ENCODE data around the gene CX3CL1. TPM values are rescaled to one million over a fixed set of nuclear protein-coding genes. Genes with fewer than 3 reads are reported as not detected.

Gene CX3CL1
- total and polyA plus RNA-seq, 7 donors, result 3.3 to 13.5 (median 6.2) TPM

- no peaks in the 10 kb centered on the region for H3K36me3 ChIP-seq (ENCODE audit: insufficient read depth in 1 of 2, low read depth in 1 of 2)
- intact Hi-C loops (cut with DNase I), result no loop called here
- WGBS, 3 donors, result 91 to 93% (median 92%) methylated on average over 3 of the region's 3 CpGs
- H3K4me3 ChIP-seq, result no peak overlapping the region
- TF ChIP-seq, protein P1, sequence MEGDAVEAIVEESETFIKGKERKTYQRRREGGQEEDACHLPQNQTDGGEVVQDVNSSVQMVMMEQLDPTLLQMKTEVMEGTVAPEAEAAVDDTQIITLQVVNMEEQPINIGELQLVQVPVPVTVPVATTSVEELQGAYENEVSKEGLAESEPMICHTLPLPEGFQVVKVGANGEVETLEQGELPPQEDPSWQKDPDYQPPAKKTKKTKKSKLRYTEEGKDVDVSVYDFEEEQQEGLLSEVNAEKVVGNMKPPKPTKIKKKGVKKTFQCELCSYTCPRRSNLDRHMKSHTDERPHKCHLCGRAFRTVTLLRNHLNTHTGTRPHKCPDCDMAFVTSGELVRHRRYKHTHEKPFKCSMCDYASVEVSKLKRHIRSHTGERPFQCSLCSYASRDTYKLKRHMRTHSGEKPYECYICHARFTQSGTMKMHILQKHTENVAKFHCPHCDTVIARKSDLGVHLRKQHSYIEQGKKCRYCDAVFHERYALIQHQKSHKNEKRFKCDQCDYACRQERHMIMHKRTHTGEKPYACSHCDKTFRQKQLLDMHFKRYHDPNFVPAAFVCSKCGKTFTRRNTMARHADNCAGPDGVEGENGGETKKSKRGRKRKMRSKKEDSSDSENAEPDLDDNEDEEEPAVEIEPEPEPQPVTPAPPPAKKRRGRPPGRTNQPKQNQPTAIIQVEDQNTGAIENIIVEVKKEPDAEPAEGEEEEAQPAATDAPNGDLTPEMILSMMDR (IDR thresholded peaks at IDR 0.05), result no peak
- H3K27me3 ChIP-seq (ENCODE audit: insufficient read depth in 3 of 3, low read length in 2 of 3), result no peaks in the 10 kb centered on the region
- H3K27ac ChIP-seq, result no peak overlapping the region
- no peaks in the 10 kb centered on the region for H3K4me1 ChIP-seq
- ATAC-seq, result no peak
- no peak for DNase-seq
- H3K9me3 ChIP-seq, result no peaks in the 10 kb centered on the region
These were observed 16.8 kb downstream of the CX3CL1 start for GRCh38 chr16:57389087-57389468.

GRCh38 chr16:57390636-57391295, 18.5 kb downstream of the CX3CL1 start:
- Histone ChIP-seq H3K4me1 (no peaks in the 10 kb centered on the region), H3K27ac (no peak overlapping the region), H3K9me3 (no peaks in the 10 kb centered on the region), H3K36me3 (ENCODE audit: insufficient read depth in 1 of 2, low read depth in 1 of 2) (no peaks in the 10 kb centered on the region), H3K27me3 (ENCODE audit: insufficient read depth in 3 of 3, low read length in 2 of 3) (no peaks in the 10 kb centered on the region), H3K4me3 (no peak overlapping the region)
- TF ChIP-seq, protein P1 (IDR thresholded peaks at IDR 0.05), result no peak
- 50 to 55% (median 54%) methylated on average over 5 of the region's 5 CpGs for WGBS, 3 donors
- no peak for DNase-seq
- intact Hi-C loops (cut with DNase I), result no loop called here
- ATAC-seq, result no peak

- no peaks in the 10 kb centered on the region for H3K9me3 ChIP-seq
- ATAC-seq, result no peak
- H3K4me3 ChIP-seq, result no peak overlapping the region
- H3K4me1 ChIP-seq, result no peaks in the 10 kb centered on the region
- H3K36me3 ChIP-seq (ENCODE audit: insufficient read depth in 1 of 2, low read depth in 1 of 2), result no peaks in the 10 kb centered on the region
- TF ChIP-seq, protein P1 (IDR thresholded peaks at IDR 0.05), result no peak
- intact Hi-C loops (cut with DNase I), result no loop called here
- WGBS, 3 donors, result 62 to 70% (median 65%) methylated on average over 4 of the region's 4 CpGs
- H3K27me3 ChIP-seq (ENCODE audit: insufficient read depth in 3 of 3, low read length in 2 of 3), result no peaks in the 10 kb centered on the region
- DNase-seq, result no peak
- H3K27ac ChIP-seq, result no peak overlapping the region
These were observed 19.0 kb downstream of the CX3CL1 start for GRCh38 chr16:57391300-57391699.

- DNase-seq (no peak), ATAC-seq (no peak)
- Histone ChIP-seq H3K4me1 (no peaks in the 10 kb centered on the region), H3K36me3 (ENCODE audit: insufficient read depth in 1 of 2, low read depth in 1 of 2) (no peaks in the 10 kb centered on the region), H3K27me3 (ENCODE audit: insufficient read depth in 3 of 3, low read length in 2 of 3) (no peaks in the 10 kb centered on the region), H3K27ac (no peak overlapping the region), H3K9me3 (no peaks in the 10 kb centered on the region), H3K4me3 (no peak overlapping the region)
- TF ChIP-seq, protein P1 (IDR thresholded peaks at IDR 0.05), result no peak
- WGBS, 3 donors, result 65 to 75% (median 71%) methylated on average over 5 of the region's 5 CpGs
- intact Hi-C loops (cut with DNase I), result no loop called here
These were observed 19.4 kb downstream of the CX3CL1 start for GRCh38 chr16:57391708-57392107.

DNA sequence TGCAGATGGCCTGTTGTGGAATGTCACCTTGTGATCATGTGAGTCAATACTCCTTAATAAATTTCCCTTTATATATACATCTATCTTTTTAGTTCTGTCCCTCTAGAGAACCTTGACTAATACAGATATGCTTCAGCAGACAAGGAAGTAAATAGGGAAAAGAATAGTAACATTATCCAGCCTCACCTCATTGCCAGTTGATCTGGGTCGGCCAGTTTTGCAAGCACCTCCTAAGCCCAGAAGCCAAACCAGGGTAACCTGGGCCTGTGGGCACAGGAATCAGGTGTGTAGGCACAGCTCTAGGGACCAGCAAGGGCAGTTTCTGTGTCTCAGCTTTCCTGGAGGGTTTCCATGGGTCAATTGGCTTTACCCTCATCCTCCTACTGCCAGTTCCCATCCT, 20.4 kb downstream of the CX3CL1 start:
- intact Hi-C loops (cut with DNase I), result no loop called here
- Histone ChIP-seq H3K36me3 (ENCODE audit: insufficient read depth in 1 of 2, low read depth in 1 of 2) (no peaks in the 10 kb centered on the region), H3K27ac (no peak overlapping the region), H3K4me3 (no peak overlapping the region), H3K9me3 (no peaks in the 10 kb centered on the region), H3K4me1 (no peaks in the 10 kb centered on the region), H3K27me3 (ENCODE audit: insufficient read depth in 3 of 3, low read length in 2 of 3) (no peaks in the 10 kb centered on the region)
- WGBS, 3 donors, result 55 to 79% (median 73%) methylated on average over 1 of the region's 1 CpG
- ATAC-seq (no peak), DNase-seq (no peak)
- TF ChIP-seq, protein P1 (IDR thresholded peaks at IDR 0.05), result no peak

Measured in psoas muscle (tissue), 8 donors.